Mesenchymal stem cell (in vitro differentiated cells and primary cell): Measurements from ENCODE around the gene FBXL17.
A peak's percentile ranks its signal among the peaks of the same experiment; 100 is the strongest.

Experiments used
- DNase-seq: peaks from one replicate; pipeline ENCODE4 v3.0.0-alpha.2; 2013
- H2AFZ ChIP-seq: one replicate; pipeline ENCODE4 v1.6.1; 2013; ENCODE audit warnings: low read depth, mild to moderate bottlenecking, control low read depth, inconsistent platforms, low read length, moderate library complexity
- H2AK5ac ChIP-seq: 2 replicates; pipeline ENCODE4 v1.6.1; 2013; ENCODE audit warnings: low read length, moderate library complexity, mild to moderate bottlenecking, inconsistent platforms; ENCODE audit not compliant: severe bottlenecking
- H2BK120ac ChIP-seq: one replicate; pipeline ENCODE4 v1.6.1; 2013; ENCODE audit warnings: low read depth, mild to moderate bottlenecking, inconsistent platforms, low read length, moderate library complexity
- H2BK12ac ChIP-seq, 2 experiments: one replicate each; pipeline ENCODE4 v1.6.1; 2013; ENCODE audit warnings: inconsistent platforms in 2 of 2, low read length in 2 of 2, mild to moderate bottlenecking in 2 of 2, moderate library complexity in 2 of 2, control low read depth in 1 of 2
- H2BK15ac ChIP-seq: one replicate; pipeline ENCODE4 v1.6.1; 2013; ENCODE audit warnings: mild to moderate bottlenecking, low read depth, inconsistent platforms; ENCODE audit not compliant: poor library complexity, severe bottlenecking
- H2BK5ac ChIP-seq: 2 replicates; pipeline ENCODE4 v1.6.1; 2013; ENCODE audit warnings: low read depth, mild to moderate bottlenecking, low read length, control low read depth, inconsistent platforms; ENCODE audit not compliant: poor library complexity, severe bottlenecking
- H3K14ac ChIP-seq, 2 experiments: one replicate each; pipeline ENCODE4 v1.6.1; 2013; ENCODE audit warnings: inconsistent platforms in 2 of 2, low read length in 2 of 2, control low read depth in 1 of 2, mild to moderate bottlenecking in 1 of 2, moderate library complexity in 1 of 2
- H3K18ac ChIP-seq, 2 experiments: one replicate each; pipeline ENCODE4 v1.6.1; 2013; ENCODE audit warnings: inconsistent platforms in 2 of 2, low read length in 2 of 2, control low read depth in 1 of 2, low read depth in 1 of 2, mild to moderate bottlenecking in 1 of 2
- H3K23ac ChIP-seq, 2 experiments: one replicate each; pipeline ENCODE4 v1.6.1; 2013; ENCODE audit warnings: inconsistent platforms in 2 of 2, low read length in 2 of 2, mild to moderate bottlenecking in 2 of 2, moderate library complexity in 2 of 2, control low read depth in 1 of 2
- H3K27ac ChIP-seq: 2 replicates; pipeline ENCODE4 v1.5.1; 2013; ENCODE audit warnings: mild to moderate bottlenecking, moderate library complexity, low read length, control low read depth, inconsistent platforms; ENCODE audit not compliant: poor library complexity, severe bottlenecking
- H3K27me3 ChIP-seq, 2 experiments: 2 replicates each; pipeline versions ENCODE4 v1.6.1 to v1.7.0; 2013; ENCODE audit warnings: low read length in 2 of 2, mild to moderate bottlenecking in 2 of 2, moderate library complexity in 2 of 2, control low read depth in 1 of 2, inconsistent platforms in 1 of 2; ENCODE audit not compliant: control insufficient read depth in 1 of 2, insufficient read depth in 1 of 2
- H3K36me3 ChIP-seq, 2 experiments: 2 replicates each; pipeline versions ENCODE4 v1.6.1 to v1.7.0; 2013; ENCODE audit warnings: low read length in 2 of 2, control low read depth in 1 of 2, inconsistent platforms in 1 of 2, low read depth in 1 of 2, mild to moderate bottlenecking in 1 of 2; ENCODE audit not compliant: insufficient read depth in 2 of 2, control insufficient read depth in 1 of 2
- H3K4ac ChIP-seq, 2 experiments: one replicate each; pipeline ENCODE4 v1.6.1; 2013; ENCODE audit warnings: inconsistent platforms in 2 of 2, low read length in 2 of 2, mild to moderate bottlenecking in 2 of 2, moderate library complexity in 2 of 2, control low read depth in 1 of 2, low read depth in 1 of 2
- H3K4me1 ChIP-seq: 2 replicates; pipeline ENCODE4 v1.6.1; 2013; ENCODE audit warnings: low read depth, low read length, control low read depth; ENCODE audit not compliant: control insufficient read depth, insufficient read depth
- H3K4me2 ChIP-seq: 2 replicates; pipeline ENCODE4 v1.6.1; 2013; ENCODE audit warnings: low read length, mild to moderate bottlenecking, inconsistent platforms; ENCODE audit not compliant: poor library complexity, severe bottlenecking
- H3K4me3 ChIP-seq, 2 experiments: 2 replicates each; pipeline versions ENCODE4 v1.5.1 to v1.7.0; 2013; ENCODE audit warnings: low read length in 2 of 2, mild to moderate bottlenecking in 2 of 2, control low read depth in 1 of 2, low read depth in 1 of 2; ENCODE audit not compliant: insufficient read depth in 1 of 2
- H3K79me1 ChIP-seq: replicated peaks from 2 replicates; pipeline ENCODE4 v1.6.1; 2013; ENCODE audit warnings: mild to moderate bottlenecking, control low read depth, low read length, inconsistent platforms; ENCODE audit not compliant: poor library complexity, severe bottlenecking
- H3K9ac ChIP-seq: 2 replicates; pipeline ENCODE4 v1.7.0; 2013; ENCODE audit warnings: mild to moderate bottlenecking, low read length, moderate library complexity
- H3K9me3 ChIP-seq: 2 replicates; pipeline ENCODE4 v1.7.0; 2013; ENCODE audit warnings: mild to moderate bottlenecking, low read length; ENCODE audit not compliant: control insufficient read depth
- H4K8ac ChIP-seq: one replicate; pipeline ENCODE4 v1.6.1; 2013; ENCODE audit warnings: inconsistent platforms, mild to moderate bottlenecking, low read length, moderate library complexity
- H4K91ac ChIP-seq: one replicate; pipeline ENCODE4 v1.6.1; 2013; ENCODE audit warnings: mild to moderate bottlenecking, low read length, inconsistent platforms
- WGBS: methylation state at CpG from one replicate; pipeline ENCODE4 v1.1.7; 2013; ENCODE audit warnings: mixed read lengths; 5-methylcytosine and 5-hydroxymethylcytosine counted together

FBXL17 gene

DNA sequence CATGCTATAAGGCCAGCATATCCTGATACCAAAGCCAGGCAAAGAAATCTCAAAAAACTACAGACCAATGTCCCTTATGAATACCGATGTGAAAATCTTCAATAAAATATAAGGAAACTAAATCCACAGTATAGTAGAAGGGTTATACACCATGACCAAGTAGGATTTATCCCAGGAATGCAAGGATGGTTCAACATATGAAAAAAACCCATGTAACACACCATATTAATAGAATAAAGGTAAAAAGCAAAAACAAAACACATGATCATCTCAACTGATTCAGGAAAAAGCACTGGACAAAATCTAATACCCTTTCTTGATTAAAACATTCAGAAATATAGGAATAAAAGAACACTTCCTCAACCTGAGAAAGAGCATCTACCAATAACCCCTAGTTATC lies 6.1 kb downstream of the FBXL17 start:
- no peak overlapping the region for H2AFZ ChIP-seq
- H3K36me3 ChIP-seq, result peaks cover 0 to 3% of the 10 kb centered on the region in 2 experiments
- no peak overlapping the region for H3K4ac ChIP-seq
- no peak overlapping the region for H4K8ac ChIP-seq
- no peak overlapping the region for H2BK15ac ChIP-seq
- H3K18ac ChIP-seq, result no peak overlapping the region
- no peak overlapping the region for H2BK12ac ChIP-seq
- peaks cover 44% of the 10 kb centered on the region for H3K9me3 ChIP-seq
- peaks cover 25% of the 10 kb centered on the region for H3K79me1 ChIP-seq
- WGBS, result no CpG with 5 or more reads among the region's 1 CpG
- H3K23ac ChIP-seq, result no peak overlapping the region
- no peak overlapping the region for H2BK5ac ChIP-seq
- H2BK120ac ChIP-seq, result no peak overlapping the region
- H3K14ac ChIP-seq, result no peak overlapping the region
- H4K91ac ChIP-seq, result no peak overlapping the region
- H3K9ac ChIP-seq, result no peak overlapping the region
- H2AK5ac ChIP-seq, result no peak overlapping the region
- H3K27me3 ChIP-seq, result no peaks in the 10 kb centered on the region
- H3K4me2 ChIP-seq, result no peak overlapping the region
- H3K4me1 ChIP-seq, result no peaks in the 10 kb centered on the region
- DNase-seq, result no peak
- H3K27ac ChIP-seq, result no peak overlapping the region
- H3K4me3 ChIP-seq, result no peak overlapping the region

DNA sequence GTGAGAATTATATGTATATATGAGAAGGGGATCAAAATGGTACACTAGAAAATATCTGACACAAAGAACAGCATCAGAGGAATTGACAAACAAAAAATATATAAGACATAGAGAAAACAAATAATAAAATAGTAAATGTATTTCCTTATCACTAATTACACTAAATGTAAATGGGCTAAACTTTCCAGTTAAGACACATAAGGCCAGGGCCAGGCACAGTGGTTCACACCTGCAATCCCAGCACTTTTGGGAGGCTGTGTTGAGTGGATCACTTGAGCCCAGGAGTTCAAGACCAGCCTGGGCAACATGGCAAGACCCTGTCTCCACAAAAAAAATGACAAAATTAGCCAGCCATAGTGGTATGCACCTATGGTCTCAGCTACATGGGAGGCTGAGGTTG lies 8.5 kb downstream of the FBXL17 start:
- Histone ChIP-seq H3K9ac (no peak overlapping the region), H2AK5ac (no peak overlapping the region), H3K14ac (no peak overlapping the region), H2BK120ac (no peak overlapping the region), H2BK5ac (no peak overlapping the region), H4K8ac (no peak overlapping the region), H2BK12ac (no peak overlapping the region), H3K27ac (no peak overlapping the region), H3K4me3 (peak overlapping the region in 1 of 2 experiments; percentile 31), H2AFZ (no peak overlapping the region), H4K91ac (no peak overlapping the region), H3K27me3 (no peaks in the 10 kb centered on the region), H3K23ac (no peak overlapping the region), H3K9me3 (peaks cover 44% of the 10 kb centered on the region), H3K36me3 (peaks cover 0 to 3% of the 10 kb centered on the region in 2 experiments), H3K4me1 (no peaks in the 10 kb centered on the region), H3K4ac (no peak overlapping the region), H3K4me2 (no peak overlapping the region), H3K79me1 (peaks cover 27% of the 10 kb centered on the region), H2BK15ac (no peak overlapping the region), H3K18ac (no peak overlapping the region)
- no peak for DNase-seq

DNA sequence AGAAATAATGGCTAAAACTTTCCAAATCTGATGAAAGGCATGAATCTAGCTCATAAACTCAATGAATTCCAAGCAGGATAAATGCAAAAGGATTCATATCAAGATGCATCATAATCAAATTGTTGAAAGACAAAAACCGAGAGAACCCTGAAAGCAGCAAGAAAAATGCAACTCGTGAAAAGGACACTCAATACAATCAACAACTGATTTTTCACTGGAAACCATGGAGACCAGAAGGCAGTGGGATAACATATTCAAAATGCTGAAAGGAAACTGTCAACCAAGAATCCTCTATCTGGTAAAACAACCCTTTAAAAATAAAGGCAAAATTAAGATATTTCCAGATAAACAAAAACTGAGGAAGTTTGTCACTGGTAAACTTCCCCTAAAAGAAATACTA lies 9.5 kb downstream of the FBXL17 start:
- Histone ChIP-seq H2BK5ac (no peak overlapping the region), H4K8ac (no peak overlapping the region), H3K27me3 (no peaks in the 10 kb centered on the region), H2BK12ac (no peak overlapping the region), H2AK5ac (no peak overlapping the region), H3K4me3 (no peak overlapping the region), H3K4me2 (no peak overlapping the region), H3K9me3 (peaks cover 44% of the 10 kb centered on the region), H3K4ac (no peak overlapping the region), H3K79me1 (peaks cover 24% of the 10 kb centered on the region), H2BK15ac (no peak overlapping the region), H2BK120ac (no peak overlapping the region), H3K18ac (no peak overlapping the region), H3K9ac (no peak overlapping the region), H3K14ac (no peak overlapping the region), H2AFZ (no peak overlapping the region), H3K23ac (no peak overlapping the region), H3K4me1 (no peaks in the 10 kb centered on the region), H3K36me3 (peaks cover 1 to 3% of the 10 kb centered on the region in 2 experiments), H4K91ac (no peak overlapping the region), H3K27ac (no peak overlapping the region)
- DNase-seq, result no peak
- 100% methylated on average over 2 of the region's 2 CpGs for WGBS

DNA sequence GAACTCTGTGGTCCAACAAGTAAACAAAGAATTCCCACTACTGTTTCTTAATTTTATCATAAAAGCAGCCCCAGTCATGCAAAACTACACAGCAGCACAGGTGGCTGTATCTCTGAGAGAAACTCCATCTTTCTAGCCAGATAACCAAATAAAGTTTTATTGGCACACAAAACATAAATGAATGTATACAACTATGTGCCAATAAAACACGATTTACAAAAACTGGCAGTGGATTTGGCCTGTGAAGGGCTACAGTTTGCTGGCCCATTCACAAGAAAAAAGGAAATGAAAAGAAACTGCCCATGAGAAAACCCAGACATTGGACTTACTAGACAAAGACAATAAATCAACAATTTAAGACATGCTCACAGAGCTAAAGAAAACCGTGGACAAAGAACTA lies 10.6 kb downstream of the FBXL17 start:
- no peak overlapping the region for H2BK15ac ChIP-seq
- H2AK5ac ChIP-seq, result no peak overlapping the region
- no peak overlapping the region for H3K4me3 ChIP-seq
- H4K8ac ChIP-seq, result no peak overlapping the region
- no peak overlapping the region for H3K27ac ChIP-seq
- no peak overlapping the region for H2BK120ac ChIP-seq
- peaks cover 3 to 10% of the 10 kb centered on the region in 2 experiments for H3K36me3 ChIP-seq
- no peaks in the 10 kb centered on the region for H3K27me3 ChIP-seq
- no peaks in the 10 kb centered on the region for H3K4me1 ChIP-seq
- H3K23ac ChIP-seq, result no peak overlapping the region
- H3K4ac ChIP-seq, result no peak overlapping the region
- H3K14ac ChIP-seq, result no peak overlapping the region
- H4K91ac ChIP-seq, result no peak overlapping the region
- H2AFZ ChIP-seq, result no peak overlapping the region
- H3K18ac ChIP-seq, result no peak overlapping the region
- H3K79me1 ChIP-seq, result peaks cover 19% of the 10 kb centered on the region
- no peak for DNase-seq
- H2BK5ac ChIP-seq, result no peak overlapping the region
- no peak overlapping the region for H3K4me2 ChIP-seq
- peaks cover 44% of the 10 kb centered on the region for H3K9me3 ChIP-seq
- 94% methylated on average over 1 of the region's 2 CpGs for WGBS
- no peak overlapping the region for H2BK12ac ChIP-seq
- no peak overlapping the region for H3K9ac ChIP-seq
